HG03097 (cell line): ENCODE results near the gene SLC17A7.

Experiments
- ATAC-seq: cut with Tn5 transposase; IDR thresholded peaks from one replicate; pipeline ENCODE4 v1.9.1; 2021; ENCODE audit not compliant: unreplicated experiment, low FRiP score

The SLC17A7 gene

DNA sequence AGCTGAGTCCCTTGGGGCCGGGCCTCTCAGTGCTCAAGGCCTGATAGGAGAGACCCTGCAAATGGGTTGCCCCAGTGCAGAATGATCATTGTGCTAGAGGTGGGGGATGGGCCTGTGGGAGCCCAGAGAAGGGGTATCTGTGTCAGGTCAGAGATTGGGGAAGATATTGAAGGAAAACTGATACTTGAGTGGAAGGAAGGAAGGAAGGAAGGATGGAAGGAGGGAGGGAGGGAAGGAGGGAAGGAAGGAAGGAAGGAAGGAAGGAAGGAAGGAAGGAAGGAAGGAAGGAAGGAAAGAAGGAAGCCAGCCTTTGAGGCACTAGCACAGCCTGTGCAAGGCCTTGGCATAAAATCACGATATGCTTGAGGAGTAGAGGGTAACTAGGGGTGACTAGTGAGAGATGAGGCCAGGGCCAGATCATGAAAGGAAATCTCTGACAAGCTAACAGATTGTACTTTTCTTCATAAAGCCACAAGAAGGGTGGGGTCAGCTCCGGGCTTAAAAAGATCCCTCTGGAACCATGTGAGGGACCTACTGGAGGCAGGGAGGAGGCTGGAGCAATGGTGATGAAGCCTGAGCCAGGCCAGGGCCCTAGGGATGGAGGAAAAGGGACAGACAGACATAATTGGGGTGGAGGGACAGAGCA lies 29.5 kb downstream of the SLC17A7 start:
- no peak for ATAC-seq

GRCh38 chr19:49409441-49410029 lies 31.8 kb downstream of the SLC17A7 start:
- no peak for ATAC-seq

GRCh38 chr19:49408816-49409440 lies 32.4 kb downstream of the SLC17A7 start:
- ATAC-seq: no peak

- no peak for ATAC-seq
These were observed 33.8 kb downstream of the SLC17A7 start for GRCh38 chr19:49407482-49408015.

- no peak for ATAC-seq
These were observed 34.2 kb downstream of the SLC17A7 start for GRCh38 chr19:49407079-49407478.

- no peak for ATAC-seq
These were observed 37.7 kb downstream of the SLC17A7 start for GRCh38 chr19:49403404-49404187.

- ATAC-seq: no peak
These were observed 41.3 kb downstream of the SLC17A7 start for GRCh38 chr19:49400029-49400428.

DNA sequence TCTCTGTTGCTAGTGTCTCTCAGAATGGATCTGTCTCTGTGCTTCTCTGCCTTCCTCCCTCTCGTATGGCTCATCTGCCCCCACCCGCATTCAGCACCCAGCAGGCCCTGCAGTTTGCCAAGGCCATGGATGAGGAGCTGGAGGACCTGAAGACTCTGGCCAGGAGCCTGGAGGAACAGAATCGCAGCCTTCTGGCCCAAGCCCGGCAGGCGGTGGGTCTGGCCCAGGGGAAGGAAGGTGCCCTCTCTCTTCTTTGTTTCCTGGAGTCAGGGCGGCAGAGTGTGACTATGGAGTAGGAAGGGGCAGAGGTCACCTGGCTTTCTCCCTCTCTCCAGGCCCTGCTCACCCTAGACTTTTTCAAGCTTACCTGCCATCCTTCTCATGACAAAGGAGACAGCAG lies 42.4 kb downstream of the SLC17A7 start:
- no peak for ATAC-seq

- no peak for ATAC-seq
These were observed 43.2 kb downstream of the SLC17A7 start for GRCh38 chr19:49398001-49398615.

DNA sequence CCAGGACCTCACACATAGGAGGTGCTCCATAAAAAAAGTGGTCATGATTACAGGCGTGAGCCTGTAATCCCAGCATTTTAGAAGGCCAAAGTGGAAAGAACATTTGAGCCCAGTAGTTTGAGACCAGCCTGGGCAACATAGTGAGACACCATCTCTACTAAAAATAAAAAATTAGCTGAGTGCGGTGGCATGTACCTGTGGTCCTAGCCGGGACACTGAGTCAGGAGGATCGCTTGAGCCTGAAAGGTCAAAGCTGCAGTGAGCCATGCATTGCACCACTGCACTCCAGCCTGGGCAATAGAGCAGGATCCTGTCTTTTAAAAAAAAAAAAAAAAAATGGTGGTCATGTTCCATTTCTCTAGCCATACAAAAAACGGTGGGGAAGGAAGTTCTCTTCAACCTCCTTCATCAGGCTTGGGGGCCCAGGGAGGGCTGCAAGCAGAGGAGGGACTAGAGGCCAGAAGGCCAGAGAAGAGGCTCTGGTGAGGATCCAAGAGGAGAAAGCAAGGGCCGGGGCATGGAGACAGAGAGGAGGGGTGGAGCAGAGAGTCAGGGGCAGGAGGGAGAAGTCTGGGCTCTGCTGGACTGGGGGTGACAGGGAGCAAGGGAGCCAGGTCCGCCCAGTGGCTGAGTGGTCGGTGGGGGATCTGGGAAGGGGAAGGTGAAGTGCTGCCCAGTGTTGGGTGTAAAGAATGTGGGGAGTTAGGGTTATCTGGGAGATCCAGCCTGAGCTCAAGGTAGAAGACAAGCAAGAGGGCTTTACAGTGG lies 44.4 kb downstream of the SLC17A7 start:
- no peak for ATAC-seq

- ATAC-seq: no peak
These were observed 45.5 kb downstream of the SLC17A7 start for GRCh38 chr19:49395581-49396407.

DNA sequence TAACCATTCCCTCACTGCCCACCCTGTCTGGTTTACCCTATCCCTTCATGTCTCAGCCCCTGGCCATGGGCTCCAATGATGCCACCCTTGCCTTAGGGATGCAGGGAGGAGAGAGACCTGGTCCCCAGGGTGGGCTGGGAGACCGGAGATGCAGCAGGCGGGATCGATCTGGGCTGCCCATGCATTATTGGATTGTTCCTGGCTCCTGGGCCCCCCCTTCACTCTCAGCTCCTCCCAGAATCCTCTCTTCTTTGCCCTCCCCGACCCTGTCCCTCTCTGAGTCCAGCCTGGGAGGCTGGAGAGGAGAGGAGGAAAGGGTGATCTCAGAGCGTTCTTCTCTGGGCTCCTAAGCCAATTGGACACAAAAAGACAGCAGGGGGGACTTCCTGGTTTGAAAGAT lies 47.4 kb downstream of the SLC17A7 start:
- no peak for ATAC-seq

DNA sequence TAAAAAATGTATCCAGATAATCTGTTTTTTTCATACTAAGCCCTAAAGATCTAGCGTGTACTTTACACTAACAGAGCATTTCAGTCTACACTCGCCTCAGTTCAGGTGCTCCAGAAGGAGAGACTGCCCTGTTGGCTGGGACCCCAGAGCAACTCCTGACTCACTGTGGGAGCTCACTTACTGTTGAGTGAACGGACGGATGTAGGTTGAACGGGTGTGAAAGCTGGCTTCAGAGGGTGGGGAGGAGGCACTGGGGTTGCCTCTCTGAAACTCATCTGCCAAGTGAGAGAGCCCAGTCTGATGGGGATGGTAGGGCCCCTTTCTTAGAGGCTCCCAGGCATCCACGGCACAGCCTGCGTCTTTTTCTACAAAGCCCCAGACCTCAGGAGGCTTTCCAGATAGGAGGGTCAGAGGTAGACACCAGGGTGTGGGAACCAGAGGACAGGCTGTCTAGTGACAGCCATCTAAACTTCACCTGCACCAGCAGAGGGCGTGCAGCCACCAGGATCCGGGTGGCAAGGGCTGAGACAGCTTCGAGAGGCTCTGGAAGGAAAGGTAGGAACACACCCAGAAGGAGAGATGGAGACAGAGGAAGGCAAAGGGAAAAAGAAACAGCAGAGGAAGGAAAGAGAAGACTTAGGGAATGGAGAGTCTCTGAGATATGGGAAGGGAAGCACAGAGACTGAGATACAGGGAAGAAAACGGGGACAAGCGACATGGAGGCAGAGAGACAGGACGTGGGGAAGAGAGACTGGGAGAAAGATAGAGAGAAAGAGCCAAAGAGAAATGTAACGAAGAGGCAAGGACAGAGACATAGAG lies 49.5 kb downstream of the SLC17A7 start:
- ATAC-seq: no peak

DNA sequence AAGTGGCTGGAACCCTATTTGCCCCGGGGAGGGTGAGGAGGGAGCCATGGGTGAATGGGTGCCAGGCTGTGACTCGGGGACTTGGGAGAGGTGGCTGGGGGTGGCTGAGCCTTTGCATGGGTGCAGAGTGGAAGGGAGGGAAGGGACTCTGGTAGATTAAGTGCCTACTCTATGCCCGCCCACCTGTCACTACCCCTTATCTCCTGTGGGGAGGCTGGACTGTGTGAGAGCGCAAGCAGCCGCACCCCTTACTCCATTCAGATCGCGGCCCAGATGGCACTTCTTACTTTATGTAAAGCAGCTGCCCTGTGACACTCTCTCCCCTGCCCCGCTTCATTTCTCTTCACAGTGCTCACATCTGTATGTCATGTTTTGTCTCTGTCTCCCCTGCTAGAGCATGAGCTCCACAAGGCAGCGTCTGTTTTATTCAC lies 50.4 kb downstream of the SLC17A7 start:
- ATAC-seq: no peak

GRCh38 chr19:49390131-49390928 lies 51.0 kb downstream of the SLC17A7 start:
- no peak for ATAC-seq

- no peak for ATAC-seq
These were observed 51.9 kb downstream of the SLC17A7 start for GRCh38 chr19:49389406-49389805.

GRCh38 chr19:49387936-49388372 lies 53.4 kb downstream of the SLC17A7 start, which contains the start of gene KASH5:
Gene KASH5 (plus strand): TSS chr19:49388249. CDS start chr19:49390884, 2,635 bp downstream.
- no peak for ATAC-seq
